OCI-LY3 (cell line): Measurements from ENCODE around the gene ABHD12.

Experiments
- H2AFZ ChIP-seq: fragments of 200-600, 300-600 bp; shearing (Covaris generic); 2 replicates; pipeline ENCODE4 v1.6.0; 2014; ENCODE audit warnings: antibody characterized with exemption, low read depth, low read length
- H3K27ac ChIP-seq: fragments of 200-600, 300-600 bp; sonication (generic); 2 replicates; pipeline ENCODE4 v1.5.1; 2014; ENCODE audit warnings: mild to moderate bottlenecking, low read length, moderate library complexity, mixed read lengths
- H3K27me3 ChIP-seq: fragments of 200-600, 300-600 bp; sonication (generic); 2 replicates; pipeline ENCODE4 v1.6.1; 2014; ENCODE audit warnings: low read depth, low read length, mixed read lengths
- H3K36me3 ChIP-seq: fragments of 200-600, 300-600 bp; sonication (generic); replicated peaks from 2 replicates; pipeline ENCODE3; 2014; ENCODE audit warnings: low read depth, low read length, mixed read lengths
- H3K4me1 ChIP-seq: fragments of 300-600, 200-600 bp; sonication (generic); 2 replicates; pipeline ENCODE4 v1.6.1; 2014; ENCODE audit warnings: low read length, mixed read lengths
- H3K4me2 ChIP-seq: fragments of 200-600, 300-600 bp; sonication (generic); 2 replicates; pipeline ENCODE4 v1.6.1; 2014; ENCODE audit warnings: low read length, mixed read lengths
- H3K4me3 ChIP-seq: fragments of 300-600, 200-600 bp; sonication (generic); 2 replicates; pipeline ENCODE4 v1.5.1; 2014; ENCODE audit warnings: antibody characterized with exemption, mild to moderate bottlenecking, low read length, moderate library complexity
- H3K79me2 ChIP-seq: fragments of 300-600, 200-600 bp; shearing (Covaris generic); 2 replicates; pipeline ENCODE4 v1.6.1; 2014; ENCODE audit warnings: mild to moderate bottlenecking, low read length, mixed read lengths
- H3K9ac ChIP-seq: fragments of 300-600, 200-600 bp; shearing (Covaris generic); 2 replicates; pipeline ENCODE4 v1.6.0; 2014; ENCODE audit warnings: mild to moderate bottlenecking, low read length, moderate library complexity
- H3K9me3 ChIP-seq: fragments of 200-600, 300-600 bp; shearing (Covaris generic); 2 replicates; pipeline ENCODE4 v1.6.1; 2014; ENCODE audit warnings: low read length, mixed read lengths; ENCODE audit not compliant: insufficient read depth
- H4K20me1 ChIP-seq: fragments of 200-600, 300-600 bp; sonication (generic); 2 replicates; pipeline ENCODE4 v1.6.1; 2016; ENCODE audit warnings: low read length, mixed read lengths; ENCODE audit not compliant: insufficient read depth
- CTCF ChIP-seq: fragments of 200-600, 300-600 bp; sonication (generic); IDR thresholded peaks from 2 replicates; pipeline ENCODE4 v1.5.1; 2014; ENCODE audit warnings: antibody characterized with exemption, low read length, low read depth
- EZH2phosphoT487 ChIP-seq: fragments of 200-600 bp; shearing (Covaris generic); IDR thresholded peaks from 2 replicates; pipeline ENCODE4 v1.6.1; 2018; ENCODE audit warnings: antibody characterized with exemption, mixed run types, low read depth

Gene ABHD12

GRCh38 chr20:25274891-25275812 is 115.5 kb downstream of the ABHD12 start:
- Histone ChIP-seq H3K79me2 (no peaks in the 10 kb centered on the region), H3K4me3 (no peak overlapping the region), H3K9ac (no peak overlapping the region), H3K27ac (no peak overlapping the region), H4K20me1 (peaks cover 11% of the 10 kb centered on the region; the same call in 1 of the 2 replicates), H2AFZ (no peak overlapping the region), H3K4me2 (no peak overlapping the region), H3K27me3 (no peaks in the 10 kb centered on the region), H3K36me3 (peaks cover 36% of the 10 kb centered on the region), H3K4me1 (peaks cover 4% of the 10 kb centered on the region), H3K9me3 (no peaks in the 10 kb centered on the region)
- TF ChIP-seq CTCF (no peak), EZH2phosphoT487 (no peak)

GRCh38 chr20:25274481-25274880 is 116.2 kb downstream of the ABHD12 start:
- Histone ChIP-seq H3K4me3 (no peak overlapping the region), H3K36me3 (peaks cover 37% of the 10 kb centered on the region), H3K27ac (no peak overlapping the region), H4K20me1 (peaks cover 6% of the 10 kb centered on the region; the same call in 1 of the 2 replicates), H2AFZ (no peak overlapping the region), H3K79me2 (no peaks in the 10 kb centered on the region), H3K9me3 (no peaks in the 10 kb centered on the region), H3K4me1 (no peaks in the 10 kb centered on the region), H3K4me2 (no peak overlapping the region), H3K9ac (no peak overlapping the region), H3K27me3 (no peaks in the 10 kb centered on the region)
- no peak for TF ChIP-seq CTCF
- TF ChIP-seq EZH2phosphoT487, result no peak

DNA sequence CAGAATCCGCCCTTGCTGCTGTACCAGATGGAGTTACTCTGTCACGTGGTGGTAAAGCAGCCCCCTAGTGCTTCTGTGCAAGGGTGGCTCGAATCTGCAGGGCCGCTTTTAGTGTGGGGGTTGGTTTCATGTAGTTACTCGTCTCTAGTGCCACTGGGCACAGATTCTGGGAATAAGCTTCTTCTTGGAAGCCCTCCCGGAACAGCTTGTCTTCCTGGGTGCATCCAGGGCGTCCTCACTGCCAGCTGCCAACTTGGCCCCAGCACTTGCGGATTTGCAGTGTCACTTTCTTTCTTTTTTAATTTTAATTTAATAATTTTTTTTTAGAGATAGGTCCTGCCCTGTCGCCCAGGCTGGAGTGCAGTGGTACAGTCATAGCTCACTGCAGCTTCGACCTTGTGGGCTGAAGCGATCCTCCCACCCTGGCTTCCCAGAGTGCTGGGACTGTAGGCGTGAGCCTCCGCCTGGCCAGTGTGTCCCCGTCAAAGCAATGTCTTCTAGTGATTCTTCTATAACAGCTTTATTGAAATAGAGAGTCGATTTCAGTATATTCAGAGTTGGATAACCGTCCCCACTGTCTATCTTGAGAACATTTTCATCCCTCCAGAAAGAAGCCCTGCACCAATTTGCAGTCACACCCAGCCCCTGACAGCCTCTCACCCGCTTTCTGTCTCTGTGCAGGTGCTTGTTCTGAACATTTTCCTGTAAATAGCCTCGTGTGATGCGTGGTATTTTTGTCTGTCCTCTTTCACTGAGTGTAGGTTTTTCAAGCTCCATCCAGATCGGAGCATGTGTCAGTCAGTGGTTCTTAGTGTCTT is 116.9 kb downstream of the ABHD12 start:
- no peaks in the 10 kb centered on the region for H3K4me1 ChIP-seq
- no peaks in the 10 kb centered on the region for H3K27me3 ChIP-seq
- H3K27ac ChIP-seq, result no peak overlapping the region
- no peaks in the 10 kb centered on the region for H3K79me2 ChIP-seq
- H2AFZ ChIP-seq, result no peak overlapping the region
- no peak overlapping the region for H3K9ac ChIP-seq
- TF ChIP-seq EZH2phosphoT487 (no peak), CTCF (no peak)
- peaks cover 32% of the 10 kb centered on the region for H3K36me3 ChIP-seq
- peaks cover 3% of the 10 kb centered on the region; the same call in 1 of the 2 replicates for H4K20me1 ChIP-seq
- H3K4me2 ChIP-seq, result no peak overlapping the region
- H3K9me3 ChIP-seq, result no peaks in the 10 kb centered on the region
- H3K4me3 ChIP-seq, result no peak overlapping the region

DNA sequence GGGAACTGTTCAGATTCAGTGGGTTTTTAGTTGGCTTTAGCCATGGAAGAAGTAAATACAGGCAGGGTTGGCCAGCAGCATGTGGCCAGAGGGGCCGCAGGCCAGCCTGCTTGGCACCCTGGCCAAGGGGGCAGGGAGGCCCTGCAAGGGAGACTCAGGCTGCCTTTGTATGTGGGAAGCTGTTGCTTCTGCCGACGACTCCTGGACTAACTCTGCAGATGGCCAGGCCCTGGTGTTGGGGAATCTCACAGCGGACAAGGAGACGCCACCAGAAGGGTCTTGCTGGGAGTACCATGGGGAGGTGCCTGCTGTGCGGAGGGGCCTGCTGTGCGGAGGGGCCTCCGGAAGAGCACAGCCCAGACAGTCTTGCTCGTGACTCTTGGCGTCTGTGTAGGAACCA is 117.6 kb downstream of the ABHD12 start:
- Histone ChIP-seq H4K20me1 (peaks cover 3% of the 10 kb centered on the region; the same call in 1 of the 2 replicates), H3K4me3 (no peak overlapping the region), H3K9me3 (no peaks in the 10 kb centered on the region), H3K4me2 (no peak overlapping the region), H3K79me2 (no peaks in the 10 kb centered on the region), H3K27ac (no peak overlapping the region), H3K4me1 (no peaks in the 10 kb centered on the region), H3K36me3 (peaks cover 28% of the 10 kb centered on the region), H3K9ac (no peak overlapping the region), H2AFZ (no peak overlapping the region), H3K27me3 (no peaks in the 10 kb centered on the region)
- TF ChIP-seq EZH2phosphoT487, result no peak
- TF ChIP-seq CTCF, result no peak
